Stimulated activated CD4-positive, alpha-beta T cell treated with anti-CD3 and anti-CD28 coated beads, Interleukin-1b, Interleukin-23, amount 100 ng/mL, for 24 hours (primary cell): ENCODE results near the gene MCTP1.
"Not testable (repeated sequence)": the region's sequence is repeated elsewhere in the genome, so short reads cannot be mapped to it uniquely, and the experiment has no call there.

Experiments used
- DNase-seq, 4 experiments: peaks; one replicate each; pipeline ENCODE4 v3.0.0-alpha.2; 2020; ENCODE audit warnings: low read depth in 4 of 4, low spot score in 1 of 4

Gene MCTP1

GRCh38 chr5:94972268-94972667 lies 312.6 kb downstream of the MCTP1 start:
- no peak for DNase-seq

GRCh38 chr5:94969174-94969573 lies 315.7 kb downstream of the MCTP1 start:
- no peak for DNase-seq

DNA sequence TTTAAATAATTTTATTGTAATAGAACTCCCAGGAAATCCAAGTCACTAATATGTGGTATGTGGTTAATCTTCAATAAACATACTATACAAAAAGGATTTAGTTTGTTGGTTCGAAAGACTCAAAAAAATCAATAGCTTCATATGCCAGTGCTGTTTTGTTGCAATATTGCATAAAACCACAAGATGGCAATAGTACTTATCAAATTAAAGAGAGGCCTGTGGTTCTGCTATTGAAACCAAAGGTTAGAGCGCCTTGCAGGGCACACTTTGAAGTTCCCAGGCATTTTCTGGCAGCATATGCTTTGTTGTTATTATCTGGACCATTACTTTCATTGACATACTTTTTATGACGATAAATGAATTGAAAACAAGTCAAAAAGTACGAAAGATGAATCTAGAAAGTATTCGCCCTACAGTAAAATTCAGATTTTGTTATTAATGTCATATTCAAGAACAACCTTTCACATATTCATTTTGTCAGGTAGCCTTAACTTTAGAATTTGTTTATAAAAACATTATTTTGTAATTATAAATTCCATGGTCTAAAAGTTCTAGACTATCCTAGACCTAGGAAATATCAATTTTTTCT lies 316.3 kb downstream of the MCTP1 start:
- no peak for DNase-seq

DNA sequence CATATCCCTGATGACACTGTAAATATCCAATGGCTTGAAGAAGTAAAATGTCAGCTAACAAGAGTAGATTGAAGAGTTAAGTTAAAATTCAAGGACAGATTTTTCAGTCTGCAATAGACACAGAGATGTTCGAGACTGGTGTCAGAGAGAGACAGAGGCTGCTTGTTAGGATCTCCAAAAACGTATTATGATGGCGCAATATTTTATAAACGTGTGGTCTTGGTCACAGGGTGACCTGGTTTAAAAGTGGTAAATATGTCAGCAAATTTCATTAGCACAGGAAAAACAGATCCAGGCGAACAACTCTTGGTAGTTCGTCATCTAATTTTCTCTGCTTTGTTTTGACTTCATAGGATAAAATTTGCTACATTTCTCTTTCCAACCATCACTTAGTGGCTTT lies 317.4 kb downstream of the MCTP1 start:
- no peak for DNase-seq

GRCh38 chr5:94959279-94959678 lies 325.6 kb downstream of the MCTP1 start:
- not testable (repeated sequence) for DNase-seq

GRCh38 chr5:94945656-94946055 lies 339.2 kb downstream of the MCTP1 start:
- no peak for DNase-seq

GRCh38 chr5:94944160-94944559 lies 340.7 kb downstream of the MCTP1 start:
- DNase-seq, result no peak

- DNase-seq, result no peak
These were observed 343.7 kb downstream of the MCTP1 start for GRCh38 chr5:94941122-94941755.

GRCh38 chr5:94932259-94932658 lies 352.6 kb downstream of the MCTP1 start:
- DNase-seq, result no peak

DNA sequence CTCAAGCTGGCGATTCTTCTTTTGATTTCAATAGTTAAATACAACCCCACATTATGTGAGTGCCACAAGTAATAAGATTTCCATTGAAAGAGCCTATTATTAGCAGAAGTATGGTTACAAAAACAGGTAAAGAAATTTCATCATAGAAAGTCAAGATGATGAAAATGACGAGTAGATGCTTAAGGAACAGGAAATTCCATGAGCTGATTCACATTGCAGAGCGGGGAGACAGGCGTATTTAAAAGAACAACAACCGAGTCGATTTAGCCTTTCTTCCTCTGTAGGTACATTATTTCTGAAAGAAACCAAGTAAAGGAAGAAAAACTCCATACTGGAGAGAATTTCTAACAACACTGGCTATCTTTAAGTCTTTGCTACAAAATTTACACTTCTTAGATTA lies 356.0 kb downstream of the MCTP1 start:
- DNase-seq, result no peak

DNA sequence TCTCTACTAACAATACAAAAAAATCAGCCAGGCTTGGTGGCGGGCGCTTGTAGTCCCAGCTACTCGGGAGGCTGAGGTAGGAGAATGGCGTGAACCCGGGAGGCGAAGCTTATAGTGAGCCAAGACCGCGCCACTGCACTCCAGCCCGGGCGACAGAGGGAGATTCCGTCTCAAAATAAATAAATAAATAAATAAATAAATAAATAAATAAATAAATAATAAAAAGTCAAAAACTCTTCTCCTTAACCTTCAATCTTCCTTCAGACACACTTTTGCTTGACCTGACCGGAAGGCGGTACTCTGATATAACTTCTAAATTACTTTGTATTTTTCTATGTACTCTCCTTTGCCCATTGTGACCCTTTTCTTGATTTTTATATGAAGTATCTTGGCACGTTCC lies 364.3 kb downstream of the MCTP1 start:
- no peak for DNase-seq

DNA sequence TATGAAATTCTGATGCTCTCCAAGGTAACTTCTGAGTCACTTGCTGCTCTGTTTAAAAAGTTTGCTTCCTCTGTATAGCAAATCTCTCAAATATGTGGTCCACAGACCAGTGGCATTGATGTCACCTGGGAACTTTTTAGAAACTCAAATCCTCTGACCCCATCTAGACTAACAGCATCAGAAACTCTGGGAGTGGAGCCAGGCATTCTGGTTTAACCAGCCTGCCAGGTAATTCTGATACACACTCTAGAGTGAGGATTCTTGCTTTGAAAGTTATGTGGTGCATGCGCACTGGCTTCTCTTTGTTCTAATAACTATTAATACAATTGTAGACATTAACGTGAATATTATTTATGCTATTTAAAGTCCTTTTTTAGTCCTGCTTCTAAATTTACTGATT lies 368.3 kb downstream of the MCTP1 start:
- DNase-seq, result no peak

- no peak for DNase-seq
These were observed 373.6 kb downstream of the MCTP1 start for GRCh38 chr5:94911276-94911675.

DNA sequence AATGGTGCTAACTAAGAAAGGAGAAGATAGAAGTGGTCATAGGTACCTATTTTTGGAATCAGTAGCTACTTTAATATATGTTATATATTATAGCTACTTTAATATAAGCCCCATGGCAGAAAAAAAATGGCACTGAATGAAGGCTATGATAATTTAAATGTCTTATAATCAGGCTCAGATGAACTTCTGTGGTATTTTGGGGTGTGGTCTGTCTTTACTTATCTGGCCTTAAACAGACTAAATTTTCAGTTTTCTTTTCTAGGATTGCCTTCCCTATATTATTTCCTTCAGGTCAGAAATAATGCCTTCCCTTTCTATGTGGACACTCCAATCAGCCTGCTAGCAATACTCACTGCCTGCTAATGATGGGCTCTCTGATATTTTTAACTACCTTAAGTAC lies 374.2 kb downstream of the MCTP1 start:
- no peak for DNase-seq

GRCh38 chr5:94908889-94909480 lies 375.9 kb downstream of the MCTP1 start:
- DNase-seq, result no peak

DNA sequence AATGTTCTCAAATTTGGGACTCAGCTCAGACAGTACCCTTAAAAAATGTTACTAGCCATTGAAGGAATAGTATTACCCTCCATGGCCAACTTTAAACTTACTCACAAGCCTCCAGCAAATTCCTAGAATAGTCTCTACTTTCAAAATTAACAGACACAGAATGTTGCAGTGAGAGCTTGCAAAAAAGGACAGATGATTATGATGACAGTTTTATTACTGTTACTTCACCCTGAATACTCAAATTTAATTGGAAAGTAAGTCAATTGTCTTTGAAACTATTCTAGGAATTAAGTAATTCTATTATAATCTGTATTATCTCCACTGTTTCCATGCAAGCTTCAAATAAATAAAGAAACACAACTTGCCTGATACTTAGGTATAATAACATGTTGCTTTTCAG lies 378.1 kb downstream of the MCTP1 start:
- no peak for DNase-seq

DNA sequence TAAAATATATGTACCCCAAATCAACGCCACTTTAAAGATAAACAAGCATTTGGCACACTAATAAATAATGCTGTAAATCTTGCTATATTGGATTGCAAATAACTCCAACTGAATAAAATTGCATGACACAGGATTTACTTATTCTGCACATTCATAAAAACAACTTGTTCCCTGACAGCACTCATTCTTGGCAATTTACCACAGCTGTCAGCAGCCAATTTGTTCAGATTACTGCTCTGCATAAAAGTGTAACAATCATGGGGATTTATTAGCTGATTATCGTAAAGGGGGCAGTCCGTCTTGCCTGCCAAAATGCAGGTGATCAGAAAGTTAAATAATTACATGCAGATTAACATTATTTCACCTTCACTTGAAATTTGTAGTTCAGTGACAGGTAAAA lies 381.2 kb downstream of the MCTP1 start:
- DNase-seq, result no peak

- DNase-seq, result no peak
These were observed 383.5 kb downstream of the MCTP1 start for GRCh38 chr5:94901191-94901979.

GRCh38 chr5:94900006-94900505 lies 384.8 kb downstream of the MCTP1 start:
- no peak for DNase-seq

DNA sequence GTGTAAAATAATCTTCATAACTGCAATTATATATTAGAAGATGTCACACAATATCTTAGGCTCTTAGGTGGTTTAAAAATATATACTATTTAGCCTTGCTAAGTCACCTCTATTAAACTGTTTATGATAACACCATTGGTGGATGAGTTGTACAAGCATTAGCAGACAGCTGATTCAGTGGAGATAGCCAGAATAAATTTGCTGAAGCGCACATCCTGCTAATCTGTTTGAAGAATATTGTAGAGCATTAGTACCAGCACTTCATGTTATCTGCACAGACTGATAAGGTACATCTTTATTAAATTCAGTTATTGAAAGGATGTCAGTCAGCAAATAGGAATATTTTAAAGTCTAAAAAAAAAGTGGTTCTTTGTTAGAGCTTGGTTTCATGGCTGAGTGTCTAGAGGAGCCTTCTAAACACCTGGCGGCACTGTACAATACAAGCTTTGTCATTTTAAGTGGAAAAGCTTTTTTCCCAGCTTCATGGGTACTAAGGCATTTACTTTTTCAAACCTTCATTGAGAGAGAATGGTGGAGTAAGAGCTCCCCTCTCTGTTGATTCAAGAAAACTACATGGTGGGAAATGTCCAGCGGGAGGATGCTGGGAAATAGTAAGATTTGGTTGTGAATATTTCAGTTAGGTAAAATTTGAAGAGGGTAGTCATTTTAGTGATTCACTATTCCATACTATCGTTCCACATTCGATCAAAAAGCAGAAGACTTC lies 391.3 kb downstream of the MCTP1 start:
- DNase-seq, result no peak

DNA sequence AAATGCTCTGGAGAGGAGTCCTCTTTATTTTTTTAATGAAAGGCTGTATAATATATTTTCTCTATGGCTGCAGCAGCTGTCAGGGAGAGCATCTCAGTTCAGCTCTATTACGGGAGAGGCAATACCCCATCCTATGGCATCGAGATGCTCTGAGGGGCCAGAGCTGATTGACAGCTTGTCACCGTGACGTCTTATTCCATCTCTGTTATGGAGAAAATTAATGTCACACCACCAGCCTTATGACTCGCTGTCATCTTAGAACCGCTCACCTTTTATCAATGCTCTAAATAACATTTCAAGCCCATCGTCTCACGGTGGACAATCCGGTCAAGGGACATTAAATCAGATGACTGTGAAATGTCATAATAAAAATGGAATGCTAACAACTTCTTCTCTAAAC lies 392.9 kb downstream of the MCTP1 start:
- no peak for DNase-seq
